Endothelial cell (in vitro differentiated cells): Measurements from ENCODE around the gene PXN. TPM values are rescaled to one million over a fixed set of nuclear protein-coding genes. Genes with fewer than 3 reads are reported as not detected.

Source experiments
- DNase-seq: peaks from one replicate; pipeline ENCODE4 v3.0.0; 2021; ENCODE audit warnings: low spot score
- H3K27ac Mint-ChIP-seq: one replicate; pipeline ENCODE4 v1.8.0; 2021; ENCODE audit warnings: mixed read lengths, inconsistent platforms; ENCODE audit not compliant: unreplicated experiment
- H3K27me3 Mint-ChIP-seq: one replicate; pipeline ENCODE4 v1.8.0; 2021; ENCODE audit warnings: mild to moderate bottlenecking, moderate library complexity, mixed read lengths, inconsistent platforms; ENCODE audit not compliant: unreplicated experiment
- H3K36me3 Mint-ChIP-seq: one replicate; pipeline ENCODE4 v1.8.0; 2021; ENCODE audit warnings: mild to moderate bottlenecking, low read depth, mixed read lengths, inconsistent platforms; ENCODE audit not compliant: unreplicated experiment
- H3K4me1 Mint-ChIP-seq: one replicate; pipeline ENCODE4 v1.8.0; 2021; ENCODE audit warnings: mild to moderate bottlenecking, mixed read lengths, inconsistent platforms; ENCODE audit not compliant: unreplicated experiment
- H3K4me3 Mint-ChIP-seq: one replicate; pipeline ENCODE4 v1.8.0; 2021; ENCODE audit warnings: mild to moderate bottlenecking, mixed read lengths, inconsistent platforms; ENCODE audit not compliant: unreplicated experiment
- H3K9me3 Mint-ChIP-seq: one replicate; pipeline ENCODE4 v1.8.0; 2021; ENCODE audit warnings: mixed read lengths, inconsistent platforms; ENCODE audit not compliant: unreplicated experiment
- total RNA-seq: library from RNA; stranded (reverse); fragmentation: NEBNext Ultra II Directional; extraction: Animal tissue kit (Norgen Biotek cat#: 25700); gene quantifications from one replicate; pipeline ENCODE4 v1.2.1, GENCODE V29; 2021; ENCODE audit not compliant: unreplicated experiment
- TF ChIP-seq, protein P1 (sequence below): fragments of 200-600 bp; sonication (generic); IDR thresholded peaks from one replicate; pipeline ENCODE4 v1.5.0; 2021; ENCODE audit warnings: antibody characterized with exemption; ENCODE audit not compliant: unreplicated experiment

Gene PXN
- total RNA-seq, 1 donor from 2014 or later: 227 TPM

DNA sequence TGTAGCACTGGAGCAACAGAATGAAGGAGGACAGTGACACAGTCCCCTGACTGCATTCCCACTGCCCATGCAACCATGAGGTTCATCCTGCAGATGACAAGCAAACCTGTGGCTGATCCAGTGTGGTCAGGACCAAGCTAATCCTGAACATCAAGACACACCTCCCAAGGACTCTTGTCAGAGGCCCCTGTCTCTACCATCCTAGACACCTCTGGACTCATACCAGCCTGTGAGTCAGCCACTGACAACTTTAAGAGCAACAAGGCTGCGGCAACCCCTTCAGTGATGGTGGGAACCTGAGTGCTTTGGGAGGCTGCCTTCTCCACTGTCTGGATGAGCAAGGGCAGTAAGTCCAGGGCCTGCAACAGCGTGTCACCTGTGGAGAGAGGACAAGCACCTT, 95.6 kb downstream of the PXN start:
- peaks cover 20% of the 10 kb centered on the region for H3K36me3 Mint-ChIP-seq

DNA sequence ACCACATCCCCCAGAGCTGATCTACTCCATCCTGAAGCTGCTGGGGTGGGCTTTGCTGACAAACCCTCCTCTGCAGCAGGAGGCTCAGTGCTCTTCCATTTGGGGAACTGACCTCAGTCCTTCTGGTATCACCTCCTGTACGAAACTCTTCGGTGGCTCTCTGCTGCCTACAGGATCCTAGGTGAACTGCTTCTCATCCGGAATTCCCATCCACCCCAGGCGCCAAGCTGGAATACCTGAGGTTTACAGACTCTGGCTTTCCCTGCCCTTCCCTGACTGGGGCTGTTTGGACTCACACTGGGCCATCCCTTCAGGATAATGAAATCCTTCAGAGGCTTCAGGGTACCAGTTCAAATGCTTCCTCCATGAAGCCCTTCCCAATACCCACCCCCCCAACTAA, 97.2 kb downstream of the PXN start:
- H3K27me3 Mint-ChIP-seq: peaks cover 5% of the 10 kb centered on the region
- TF ChIP-seq, protein P1, sequence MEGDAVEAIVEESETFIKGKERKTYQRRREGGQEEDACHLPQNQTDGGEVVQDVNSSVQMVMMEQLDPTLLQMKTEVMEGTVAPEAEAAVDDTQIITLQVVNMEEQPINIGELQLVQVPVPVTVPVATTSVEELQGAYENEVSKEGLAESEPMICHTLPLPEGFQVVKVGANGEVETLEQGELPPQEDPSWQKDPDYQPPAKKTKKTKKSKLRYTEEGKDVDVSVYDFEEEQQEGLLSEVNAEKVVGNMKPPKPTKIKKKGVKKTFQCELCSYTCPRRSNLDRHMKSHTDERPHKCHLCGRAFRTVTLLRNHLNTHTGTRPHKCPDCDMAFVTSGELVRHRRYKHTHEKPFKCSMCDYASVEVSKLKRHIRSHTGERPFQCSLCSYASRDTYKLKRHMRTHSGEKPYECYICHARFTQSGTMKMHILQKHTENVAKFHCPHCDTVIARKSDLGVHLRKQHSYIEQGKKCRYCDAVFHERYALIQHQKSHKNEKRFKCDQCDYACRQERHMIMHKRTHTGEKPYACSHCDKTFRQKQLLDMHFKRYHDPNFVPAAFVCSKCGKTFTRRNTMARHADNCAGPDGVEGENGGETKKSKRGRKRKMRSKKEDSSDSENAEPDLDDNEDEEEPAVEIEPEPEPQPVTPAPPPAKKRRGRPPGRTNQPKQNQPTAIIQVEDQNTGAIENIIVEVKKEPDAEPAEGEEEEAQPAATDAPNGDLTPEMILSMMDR: no peak
- H3K9me3 Mint-ChIP-seq: no peaks in the 10 kb centered on the region
- H3K4me3 Mint-ChIP-seq: no peak overlapping the region
- no peak overlapping the region for H3K27ac Mint-ChIP-seq
- no peaks in the 10 kb centered on the region for H3K4me1 Mint-ChIP-seq
- DNase-seq: no peak
- H3K36me3 Mint-ChIP-seq: peaks cover 19% of the 10 kb centered on the region

More for the DNA sequence above, 95.6 kb downstream of the PXN start:
- Mint-ChIP-seq H3K9me3 (no peaks in the 10 kb centered on the region), H3K27ac (no peak overlapping the region), H3K4me1 (no peaks in the 10 kb centered on the region), H3K27me3 (no peaks in the 10 kb centered on the region), H3K4me3 (no peak overlapping the region)
- TF ChIP-seq, protein P1: no peak
- no peak for DNase-seq

DNA sequence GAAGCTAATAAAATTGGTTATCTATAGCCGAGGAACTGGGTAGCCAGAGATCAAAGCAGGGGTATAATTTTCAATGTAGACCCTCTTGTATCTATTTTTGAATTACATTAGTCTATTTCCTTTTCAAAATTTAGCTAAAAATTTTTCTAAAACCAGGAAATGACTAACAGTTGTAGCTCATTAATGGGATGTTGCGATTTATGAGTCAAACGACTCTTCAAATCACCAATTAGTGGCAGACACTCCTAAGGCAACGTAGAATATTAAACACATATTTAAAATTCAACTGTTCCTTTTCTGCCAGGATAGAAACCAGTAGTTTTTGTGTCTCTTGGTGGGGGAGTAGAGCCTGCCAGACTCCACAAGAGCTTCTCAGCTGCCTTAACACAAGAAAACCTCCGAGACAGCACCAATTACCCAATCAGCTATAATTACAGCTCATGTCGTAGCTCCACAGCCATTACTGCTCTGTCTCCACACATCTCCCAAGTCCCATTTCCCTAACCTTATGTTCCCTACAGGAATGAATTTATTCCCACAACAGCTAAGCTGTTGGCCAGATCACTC, 97.9 kb downstream of the PXN start:
- no peak overlapping the region for H3K27ac Mint-ChIP-seq
- DNase-seq: no peak
- no peaks in the 10 kb centered on the region for H3K9me3 Mint-ChIP-seq
- H3K4me3 Mint-ChIP-seq: no peak overlapping the region
- peaks cover 5% of the 10 kb centered on the region for H3K27me3 Mint-ChIP-seq
- no peaks in the 10 kb centered on the region for H3K4me1 Mint-ChIP-seq
- TF ChIP-seq, protein P1: no peak
- peaks cover 17% of the 10 kb centered on the region for H3K36me3 Mint-ChIP-seq

DNA sequence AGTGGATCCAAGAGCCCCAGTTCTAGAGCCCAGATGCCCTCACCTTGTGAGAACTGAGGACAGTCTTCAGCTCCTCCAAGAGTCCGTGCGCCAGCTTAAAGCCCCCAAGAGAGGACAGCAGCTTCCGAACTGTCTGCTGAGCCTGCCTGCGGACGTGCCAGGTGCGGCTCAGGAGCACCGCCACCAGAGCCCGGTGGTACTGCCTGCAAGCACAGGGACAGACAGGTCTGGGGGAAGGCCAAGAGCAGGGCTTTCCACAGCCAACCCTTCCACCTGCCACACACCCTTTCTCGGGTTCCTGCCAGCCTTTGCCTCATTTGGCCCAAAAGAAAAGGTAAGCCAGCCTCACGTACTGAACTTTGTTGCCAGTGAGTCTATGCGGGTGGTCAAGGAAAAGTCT, 101.2 kb downstream of the PXN start:
- no peak overlapping the region for H3K4me3 Mint-ChIP-seq
- DNase-seq: no peak
- TF ChIP-seq, protein P1: no peak
- H3K9me3 Mint-ChIP-seq: no peaks in the 10 kb centered on the region
- H3K4me1 Mint-ChIP-seq: no peaks in the 10 kb centered on the region
- H3K27ac Mint-ChIP-seq: no peak overlapping the region
- peaks cover 40% of the 10 kb centered on the region for H3K36me3 Mint-ChIP-seq
- peaks cover 5% of the 10 kb centered on the region for H3K27me3 Mint-ChIP-seq

DNA sequence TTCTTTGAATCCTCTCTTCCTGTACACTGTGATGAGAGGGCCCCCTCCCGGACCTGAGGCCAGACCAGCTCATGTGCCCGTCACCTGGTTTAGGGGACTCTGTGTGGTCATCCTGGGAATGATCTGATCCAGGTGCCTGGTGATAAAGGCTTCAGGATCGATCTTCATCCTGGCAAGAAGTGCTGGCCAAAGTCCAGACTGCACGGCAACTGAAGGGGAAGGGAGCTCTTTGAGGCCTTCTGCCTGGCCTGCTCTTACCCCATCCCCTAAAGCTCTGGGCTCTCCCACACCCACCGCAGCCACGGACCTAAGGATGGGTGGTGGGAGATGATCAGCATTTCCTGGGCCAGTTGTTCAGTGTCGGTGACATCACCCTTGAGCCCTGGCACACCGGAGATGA, 102.8 kb downstream of the PXN start:
- Mint-ChIP-seq H3K9me3 (no peaks in the 10 kb centered on the region), H3K27ac (no peak overlapping the region), H3K4me1 (no peaks in the 10 kb centered on the region), H3K4me3 (no peak overlapping the region), H3K36me3 (peaks cover 39% of the 10 kb centered on the region), H3K27me3 (peaks cover 5% of the 10 kb centered on the region)
- TF ChIP-seq, protein P1: no peak
- no peak for DNase-seq
